Activated CD4-positive, alpha-beta T cell treated with anti-CD3 and anti-CD28 coated beads, Interleukin-2, amount 50 U/mL, for 1 hour (primary cell): Measurements from ENCODE around the gene PIP4P1.
"Not testable (repeated sequence)": the region's sequence is repeated elsewhere in the genome, so short reads cannot be mapped to it uniquely, and the experiment has no call there.

ENCODE experiments used
- DNase-seq: peaks from one replicate; pipeline ENCODE4 v3.0.0-alpha.2; 2020

Gene PIP4P1

DNA sequence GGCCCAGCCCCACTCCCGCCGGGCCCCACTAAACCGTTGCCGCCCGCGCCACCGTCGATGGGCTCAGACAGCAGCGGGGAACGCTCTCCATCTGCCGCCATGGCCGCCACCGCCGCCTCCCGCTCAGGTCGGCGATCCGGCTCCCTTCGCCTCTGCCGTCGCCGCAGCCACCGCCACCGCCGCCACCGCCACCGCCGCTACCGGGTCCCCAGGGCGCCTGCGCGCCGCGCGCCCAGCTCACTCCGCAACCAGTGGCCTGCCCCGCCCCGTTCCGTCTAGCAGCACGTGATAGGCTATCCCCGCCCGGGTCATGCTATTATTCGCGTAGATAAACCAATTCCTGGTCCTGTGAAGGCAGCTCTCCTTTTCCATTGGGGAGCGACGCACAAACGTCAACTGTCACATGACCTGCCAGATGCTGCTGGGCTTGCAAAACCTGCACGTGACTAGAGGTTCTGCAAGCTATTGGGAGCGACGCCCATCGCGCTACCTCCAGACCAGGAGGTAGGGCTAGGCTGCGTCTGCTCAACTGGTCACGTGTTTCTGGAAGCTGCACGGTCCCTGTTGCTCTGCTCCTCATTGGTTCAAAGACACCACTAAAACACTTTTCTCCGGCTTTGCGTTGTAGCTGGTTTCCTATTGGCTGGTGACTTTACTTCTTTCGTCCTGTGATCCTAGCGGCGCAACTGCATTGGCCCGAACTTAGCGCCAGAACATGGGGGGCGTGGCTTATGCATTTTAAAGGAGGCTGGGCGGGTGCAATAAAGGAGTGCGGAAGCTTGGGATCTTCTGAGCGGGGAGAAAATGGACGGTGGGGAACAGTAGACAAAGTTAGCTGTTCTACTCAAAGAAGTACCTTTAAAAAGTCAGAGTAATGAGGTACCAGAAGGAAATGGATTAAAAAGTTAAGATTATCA is at the start of gene PIP4P1:
TSS of gene PIP4P1 (minus strand) at position 210 of the 917 bp plus-strand sequence. CDS start at position 101, 109 bp downstream.
- peak; percentile 97 for DNase-seq

DNA sequence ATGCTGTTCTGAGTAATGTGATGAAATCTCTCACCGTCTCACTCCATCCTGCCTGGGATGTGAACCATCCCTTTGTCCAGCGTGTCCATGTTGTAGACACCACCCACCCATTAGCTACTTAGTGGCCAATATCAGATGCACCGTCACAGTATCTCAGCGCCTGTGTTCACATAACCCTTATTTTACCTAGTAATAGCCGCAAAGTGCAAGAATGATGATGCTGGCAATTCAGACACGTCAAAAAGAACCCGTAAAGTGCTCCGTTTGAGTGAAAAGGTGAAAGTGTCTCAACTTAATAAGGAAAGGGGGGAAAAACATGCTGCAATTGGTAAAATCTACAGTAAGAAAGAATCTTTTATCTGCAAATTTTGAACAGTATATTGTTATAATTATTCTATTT is 47.1 kb upstream of the PIP4P1 start:
- DNase-seq, result no peak

DNA sequence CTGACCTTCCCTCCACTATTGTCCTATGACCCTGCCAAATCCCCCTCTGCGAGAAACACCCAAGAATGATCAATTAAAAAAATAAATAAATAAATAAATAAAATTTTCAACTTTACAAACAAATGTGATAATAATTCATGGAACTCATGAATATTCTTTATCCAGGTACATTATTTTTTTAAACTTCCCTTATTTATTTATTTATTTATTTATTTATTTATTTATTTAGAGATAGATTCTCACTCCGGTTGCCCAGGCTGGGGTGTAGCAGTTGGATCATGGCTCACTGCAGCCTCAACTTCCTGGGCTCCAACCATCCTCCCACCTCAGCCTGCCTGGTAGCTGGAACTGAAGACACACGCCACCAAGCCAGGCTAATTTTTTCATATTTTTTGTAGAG is 46.3 kb upstream of the PIP4P1 start:
- DNase-seq, result not testable (repeated sequence)

GRCh38 chr14:20506752-20507151 is 45.5 kb upstream of the PIP4P1 start:
- not testable (repeated sequence) for DNase-seq

DNA sequence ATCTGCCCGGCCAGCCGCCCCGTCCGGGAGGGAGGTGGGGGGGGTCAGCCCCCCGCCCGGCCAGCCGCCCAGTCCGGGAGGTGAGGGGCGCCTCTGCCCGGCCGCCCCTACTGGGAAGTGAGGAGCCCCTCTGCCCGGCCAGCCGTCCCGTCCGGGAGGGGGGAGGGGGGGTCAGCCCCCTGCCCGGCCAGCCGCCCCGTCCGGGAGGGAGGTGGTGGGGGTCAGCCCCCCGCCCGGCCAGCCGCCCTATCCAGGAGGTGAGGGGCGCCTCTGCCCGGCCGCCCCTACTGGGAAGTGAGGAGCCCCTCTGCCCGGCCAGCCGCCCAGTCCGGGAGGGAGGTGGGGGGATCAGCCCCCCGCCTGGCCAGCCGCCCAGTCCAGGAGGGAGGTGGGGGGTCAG is 45.0 kb upstream of the PIP4P1 start:
- not testable (repeated sequence) for DNase-seq

DNA sequence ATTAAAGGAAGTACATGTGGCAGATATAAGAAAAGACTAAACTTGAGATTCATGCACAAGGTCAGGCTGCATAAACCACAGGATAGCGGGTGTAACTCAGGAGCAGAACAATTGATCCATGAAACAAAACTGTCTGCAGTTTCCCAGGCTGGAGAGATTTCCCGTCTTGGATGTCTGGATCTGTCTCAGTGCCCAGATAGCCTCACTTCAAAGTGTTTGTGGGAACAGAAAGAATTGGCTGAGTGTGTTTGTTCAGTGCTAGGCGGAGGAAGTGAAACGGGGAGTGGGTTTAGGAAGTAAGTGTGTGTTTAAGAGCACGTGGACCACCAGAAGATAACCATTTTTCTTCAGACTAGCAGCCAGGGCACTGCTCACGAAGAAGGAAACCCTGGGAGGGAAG is 42.7 kb upstream of the PIP4P1 start:
- no peak for DNase-seq

DNA sequence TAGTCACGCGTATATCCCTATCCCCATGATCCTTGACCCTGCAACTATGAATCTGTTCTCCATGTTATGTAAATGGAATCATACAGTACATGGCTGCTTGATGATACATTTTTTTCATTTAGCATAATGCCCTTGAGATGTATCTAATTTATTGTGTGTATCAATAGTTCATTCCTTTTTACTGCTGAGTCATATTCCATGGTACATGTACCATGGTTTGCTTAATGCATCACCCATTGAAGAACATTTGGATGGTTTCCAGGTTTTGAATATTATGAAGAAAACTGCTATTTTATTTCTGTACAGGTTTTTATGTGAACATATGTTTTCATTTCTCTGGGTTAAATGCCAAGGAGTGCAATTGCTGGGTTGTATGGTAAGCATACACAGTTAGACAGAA is 40.1 kb upstream of the PIP4P1 start:
- no peak for DNase-seq

DNA sequence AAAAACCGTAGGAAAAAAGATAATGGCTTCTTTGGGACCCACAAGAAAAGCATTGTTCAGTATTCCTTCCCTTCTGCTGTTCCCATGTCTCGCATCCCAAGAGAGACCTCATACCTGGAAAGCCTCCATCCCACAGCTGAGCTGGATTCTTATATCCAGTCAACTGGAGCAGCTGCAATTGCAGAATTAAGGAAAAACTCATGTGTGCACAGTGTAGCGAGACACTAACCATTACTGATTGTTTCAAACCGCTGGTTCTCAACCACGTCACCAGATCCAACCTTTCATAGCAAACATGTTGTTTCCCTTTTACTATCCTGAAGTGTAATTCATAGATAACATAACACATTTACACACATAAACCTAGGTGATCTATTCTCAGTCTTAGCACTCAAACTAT is 38.6 kb upstream of the PIP4P1 start:
- DNase-seq, result no peak

DNA sequence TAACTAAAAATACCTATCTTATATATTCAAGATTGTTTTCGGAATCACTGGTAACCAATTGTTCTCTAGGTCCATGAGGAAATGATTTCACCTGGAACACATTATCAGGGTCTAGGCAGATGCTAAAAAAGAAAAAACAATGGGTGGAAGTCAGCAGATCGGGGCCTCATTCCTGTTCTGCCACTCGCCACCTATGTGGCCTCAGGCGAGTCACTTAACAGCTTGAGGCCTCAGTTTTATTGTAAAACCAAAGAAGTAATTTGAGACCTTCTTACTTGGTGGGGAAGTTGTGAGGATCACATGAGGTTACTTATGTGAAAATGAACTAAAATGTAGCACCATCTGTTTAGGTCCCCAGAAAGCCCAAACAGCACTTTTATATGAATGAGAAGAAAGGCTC is 37.9 kb upstream of the PIP4P1 start:
- no peak for DNase-seq

DNA sequence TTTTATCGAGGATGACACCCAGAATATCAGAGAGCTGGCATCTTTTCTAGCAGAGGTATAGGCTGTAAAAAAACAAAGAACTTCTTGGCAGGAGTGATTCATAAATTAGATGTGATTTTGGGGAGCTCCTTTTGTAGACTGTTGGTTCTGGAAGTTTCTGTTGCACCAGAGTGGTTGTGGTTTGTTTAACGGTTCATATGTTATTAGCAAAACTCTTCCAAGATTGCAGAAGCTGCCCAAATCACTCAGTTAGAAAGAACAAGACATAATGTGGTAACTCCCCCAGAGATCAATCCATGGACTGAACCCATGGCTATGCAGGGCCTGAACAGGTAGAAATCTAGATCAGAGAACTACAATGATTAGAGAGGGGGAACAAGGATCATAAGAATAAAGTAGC is 37.4 kb upstream of the PIP4P1 start:
- no peak for DNase-seq

- no peak for DNase-seq
These were observed 33.9 kb upstream of the PIP4P1 start for GRCh38 chr14:20494935-20495766.

DNA sequence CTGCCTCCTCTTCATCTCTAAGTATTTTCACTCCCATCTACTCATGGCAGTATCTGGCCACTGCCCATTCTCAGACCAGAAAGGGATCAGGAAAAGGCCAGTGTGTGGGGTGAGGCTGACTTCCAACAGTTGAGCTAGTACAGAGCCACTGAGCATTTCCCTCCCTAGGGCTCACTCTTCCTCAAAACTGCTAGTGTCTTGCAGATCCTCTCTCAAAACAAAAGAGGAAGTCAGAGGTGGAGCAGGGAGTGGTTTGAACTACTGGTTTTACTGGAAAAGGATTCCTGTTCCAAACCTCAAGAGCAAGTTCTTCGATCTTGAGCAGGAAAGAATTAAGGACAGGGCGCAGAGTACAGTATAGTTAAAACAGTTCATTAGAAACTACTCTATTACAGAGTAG is 32.4 kb upstream of the PIP4P1 start:
- DNase-seq, result no peak

DNA sequence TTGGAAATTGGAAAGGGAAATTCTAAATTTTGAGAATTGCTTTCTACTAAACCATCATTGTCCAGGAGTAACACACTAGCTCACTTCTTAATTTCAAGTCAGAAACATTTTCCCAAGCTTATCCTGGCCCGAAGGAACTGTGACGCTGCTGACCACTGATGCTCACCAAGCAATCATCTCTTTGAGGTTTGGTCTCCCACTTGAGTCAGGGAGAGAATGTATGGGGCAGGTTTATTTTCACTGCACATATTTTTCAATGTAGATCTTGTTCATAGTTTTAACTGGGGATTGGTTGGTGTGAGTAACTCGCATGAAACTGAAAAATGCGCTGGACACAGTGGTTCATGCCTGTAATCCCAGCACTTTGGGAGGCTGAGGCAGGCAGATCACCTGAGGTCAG is 31.3 kb upstream of the PIP4P1 start:
- DNase-seq, result no peak

- DNase-seq, result no peak
These were observed 29.3 kb upstream of the PIP4P1 start for GRCh38 chr14:20490563-20490962.

DNA sequence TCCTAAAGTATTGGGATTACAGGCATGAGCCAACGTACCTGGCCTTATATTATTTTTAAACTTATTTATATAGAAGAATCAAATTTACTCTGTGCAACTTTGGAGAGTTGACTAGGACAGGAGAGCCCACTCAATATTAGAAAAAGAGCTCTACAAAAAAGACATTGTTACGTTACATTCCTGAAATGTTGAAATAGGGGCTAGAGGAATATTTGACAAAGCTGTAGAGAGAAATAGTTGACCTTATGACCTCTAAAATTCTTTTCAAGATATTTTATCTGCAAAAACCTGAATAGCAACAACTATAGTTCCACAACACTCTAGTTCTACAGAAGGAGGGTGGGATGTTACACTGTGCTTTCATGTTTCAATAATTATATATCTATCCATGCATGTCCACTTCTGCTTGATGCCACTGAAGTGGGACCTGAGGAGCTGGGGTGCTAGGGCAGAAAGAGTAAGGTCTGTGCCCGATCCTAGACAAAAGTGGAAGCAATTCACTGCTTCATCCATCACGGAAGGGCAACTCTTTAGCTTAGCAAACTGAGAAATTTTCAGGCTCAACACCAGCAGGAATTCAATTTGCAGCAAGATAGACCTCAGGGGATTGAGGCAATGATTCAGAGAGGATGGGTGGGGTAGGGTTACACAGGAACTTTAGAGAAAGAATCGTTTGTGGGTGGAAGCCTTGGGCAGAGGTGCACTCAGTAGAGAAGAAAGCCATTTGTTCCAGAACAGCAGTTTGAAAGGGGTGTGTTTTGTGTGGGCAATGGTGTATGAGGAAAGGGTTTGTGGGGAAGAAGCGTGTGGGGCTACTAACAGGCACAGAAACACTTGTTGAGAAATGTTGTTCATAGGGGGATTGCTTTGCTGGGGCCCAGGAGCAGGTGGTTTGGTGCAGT is 28.1 kb upstream of the PIP4P1 start:
- DNase-seq, result no peak

DNA sequence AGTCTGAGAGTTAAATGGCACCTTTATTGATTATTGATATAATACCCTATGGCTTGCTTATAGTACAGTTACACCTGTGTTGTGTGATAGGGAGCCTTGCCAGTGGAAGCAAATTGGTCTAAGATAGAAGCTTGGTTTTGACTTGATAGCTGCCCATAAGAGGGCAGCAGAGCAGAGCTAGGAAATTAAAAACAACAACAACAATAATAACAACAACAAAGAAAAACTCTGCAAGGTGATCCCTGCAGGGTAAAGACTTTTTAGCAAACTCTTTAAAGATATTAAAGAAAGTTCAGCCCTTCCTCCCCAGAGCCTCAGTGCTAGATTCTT is 26.1 kb upstream of the PIP4P1 start:
- no peak for DNase-seq

GRCh38 chr14:20486684-20487395 is 25.6 kb upstream of the PIP4P1 start:
- DNase-seq, result no peak

GRCh38 chr14:20485900-20486299 is 24.7 kb upstream of the PIP4P1 start:
- no peak for DNase-seq

DNA sequence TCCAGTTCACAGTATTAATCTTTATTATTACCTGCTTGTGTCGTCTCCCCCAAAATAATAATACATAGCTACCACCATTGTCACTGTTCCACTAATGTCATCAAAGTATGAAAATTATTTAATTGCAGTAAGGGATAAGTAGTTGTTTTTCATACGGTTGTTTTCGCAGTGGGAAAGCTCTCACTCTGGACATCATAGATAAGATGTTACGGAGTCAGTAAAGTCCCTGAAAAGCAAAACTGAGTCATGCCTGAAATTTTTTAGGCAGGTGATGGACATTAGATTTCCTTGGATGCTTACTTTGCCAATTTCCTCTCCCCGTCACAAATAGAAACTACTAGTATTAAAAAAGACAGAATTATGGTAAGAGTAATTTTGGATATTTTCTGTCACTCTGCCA is 21.1 kb upstream of the PIP4P1 start:
- DNase-seq, result no peak

DNA sequence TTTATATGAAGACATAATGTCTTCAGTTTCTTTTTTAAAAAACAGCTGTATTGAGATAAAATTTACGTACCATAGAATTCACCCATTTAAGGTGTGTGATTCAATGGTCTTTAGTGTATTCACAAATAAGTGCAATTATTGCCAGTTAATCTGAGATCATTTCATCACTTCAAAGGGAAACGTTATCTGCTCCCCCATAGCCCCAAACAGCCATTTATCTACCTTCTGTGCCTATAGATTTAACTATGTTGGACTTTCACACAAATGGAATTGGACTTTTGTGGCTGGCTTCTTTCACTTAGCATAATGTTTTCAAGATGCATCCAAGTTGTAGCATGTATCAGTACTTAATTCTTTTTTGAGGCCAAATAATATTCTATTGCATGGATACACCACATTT is 17.7 kb upstream of the PIP4P1 start:
- no peak for DNase-seq

DNA sequence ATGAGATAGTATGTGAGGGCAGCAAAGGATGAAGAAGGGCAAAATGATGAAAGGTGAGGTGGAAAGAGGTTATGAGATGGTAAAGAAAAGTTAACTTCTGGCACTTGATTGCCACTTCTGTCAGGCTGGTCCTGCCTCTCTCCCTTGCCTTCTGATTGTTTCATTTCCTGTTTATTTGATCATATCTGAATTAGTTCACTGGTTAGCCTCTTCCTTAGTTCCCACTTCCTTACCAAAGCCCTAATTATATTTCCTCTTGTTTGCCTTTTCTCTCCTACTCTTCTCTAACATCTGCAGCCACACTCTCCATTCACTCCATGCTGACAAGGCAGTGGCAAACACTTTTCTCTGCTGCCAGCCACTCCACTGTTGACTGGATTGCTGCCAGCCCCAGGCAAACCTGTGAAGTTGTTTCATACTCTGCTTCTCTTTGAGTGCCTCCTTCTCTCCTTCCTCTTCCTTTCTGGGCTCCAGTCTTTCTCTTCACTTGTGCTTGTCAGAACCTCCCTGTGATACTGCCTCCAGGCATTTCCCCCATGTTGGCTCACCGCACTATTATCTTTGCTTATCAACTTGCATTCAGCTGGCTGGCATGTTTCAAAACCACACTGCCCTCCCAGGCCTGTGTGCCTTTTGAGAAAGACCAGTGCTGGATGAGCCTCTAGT is 16.1 kb upstream of the PIP4P1 start:
- no peak for DNase-seq

GRCh38 chr14:20476776-20477175 is 15.5 kb upstream of the PIP4P1 start:
- DNase-seq, result no peak
